PC-9 (cell line): ENCODE measurements around the gene LAD1.

Experiments
- EZH2 ChIP-seq: fragments of 200-600 bp; sonication (generic); IDR thresholded peaks from 2 replicates; pipeline ENCODE4 v1.8.0; 2017; ENCODE audit warnings: antibody characterized with exemption, low read depth
- TF ChIP-seq, protein P1 (sequence below): fragments of 200-600 bp; sonication (generic); conservative IDR thresholded peaks from 2 replicates; pipeline ENCODE4 v1.6.1; 2017; ENCODE audit warnings: mixed run types, antibody characterized with exemption, mild to moderate bottlenecking, moderate library complexity

DNA sequence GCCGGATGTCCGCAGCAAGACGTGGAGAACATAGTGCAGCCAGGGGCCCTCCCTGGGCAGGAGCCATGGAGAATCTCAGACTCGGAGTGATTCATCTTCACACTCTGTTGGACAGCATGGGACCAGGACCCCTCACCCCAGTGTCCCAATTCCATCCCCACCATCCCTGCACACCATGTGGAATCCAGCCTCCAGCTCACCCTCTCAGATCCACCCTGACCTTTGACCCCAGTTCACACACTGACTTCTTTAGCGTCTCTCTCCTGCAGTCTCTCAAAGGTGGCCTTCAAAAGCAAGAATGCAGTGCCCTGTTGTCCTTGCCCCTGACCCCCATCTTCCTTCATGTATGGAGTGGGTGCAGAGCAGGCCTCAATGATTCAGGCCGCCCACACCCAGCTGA, 24.5 kb upstream of the LAD1 start:
- no peak for TF ChIP-seq EZH2
- TF ChIP-seq, protein P1, sequence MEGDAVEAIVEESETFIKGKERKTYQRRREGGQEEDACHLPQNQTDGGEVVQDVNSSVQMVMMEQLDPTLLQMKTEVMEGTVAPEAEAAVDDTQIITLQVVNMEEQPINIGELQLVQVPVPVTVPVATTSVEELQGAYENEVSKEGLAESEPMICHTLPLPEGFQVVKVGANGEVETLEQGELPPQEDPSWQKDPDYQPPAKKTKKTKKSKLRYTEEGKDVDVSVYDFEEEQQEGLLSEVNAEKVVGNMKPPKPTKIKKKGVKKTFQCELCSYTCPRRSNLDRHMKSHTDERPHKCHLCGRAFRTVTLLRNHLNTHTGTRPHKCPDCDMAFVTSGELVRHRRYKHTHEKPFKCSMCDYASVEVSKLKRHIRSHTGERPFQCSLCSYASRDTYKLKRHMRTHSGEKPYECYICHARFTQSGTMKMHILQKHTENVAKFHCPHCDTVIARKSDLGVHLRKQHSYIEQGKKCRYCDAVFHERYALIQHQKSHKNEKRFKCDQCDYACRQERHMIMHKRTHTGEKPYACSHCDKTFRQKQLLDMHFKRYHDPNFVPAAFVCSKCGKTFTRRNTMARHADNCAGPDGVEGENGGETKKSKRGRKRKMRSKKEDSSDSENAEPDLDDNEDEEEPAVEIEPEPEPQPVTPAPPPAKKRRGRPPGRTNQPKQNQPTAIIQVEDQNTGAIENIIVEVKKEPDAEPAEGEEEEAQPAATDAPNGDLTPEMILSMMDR: no peak
